Measurements from ENCODE around the gene METTL25B. TPM values are rescaled to one million over a fixed set of nuclear protein-coding genes. Genes with fewer than 3 reads are reported as not detected.
A peak's percentile ranks its signal among the peaks of the same experiment; 100 is the strongest.
"Not testable (repeated sequence)": the region's sequence is repeated elsewhere in the genome, so short reads cannot be mapped to it uniquely, and the experiment has no call there.

METTL25B gene
- total RNA-seq, 1 experiment from 2014 or later = 32.1 TPM

- peak; percentile 81 for DNase-seq (ENCODE audit: extremely low read depth, low read depth)
These were observed 18.7 kb downstream of the METTL25B start for GRCh38 chr1:156746728-156747631.

- DNase-seq (ENCODE audit: extremely low read depth, low read depth) = no peak
These were observed 19.7 kb downstream of the METTL25B start for GRCh38 chr1:156747742-156748669.

DNA sequence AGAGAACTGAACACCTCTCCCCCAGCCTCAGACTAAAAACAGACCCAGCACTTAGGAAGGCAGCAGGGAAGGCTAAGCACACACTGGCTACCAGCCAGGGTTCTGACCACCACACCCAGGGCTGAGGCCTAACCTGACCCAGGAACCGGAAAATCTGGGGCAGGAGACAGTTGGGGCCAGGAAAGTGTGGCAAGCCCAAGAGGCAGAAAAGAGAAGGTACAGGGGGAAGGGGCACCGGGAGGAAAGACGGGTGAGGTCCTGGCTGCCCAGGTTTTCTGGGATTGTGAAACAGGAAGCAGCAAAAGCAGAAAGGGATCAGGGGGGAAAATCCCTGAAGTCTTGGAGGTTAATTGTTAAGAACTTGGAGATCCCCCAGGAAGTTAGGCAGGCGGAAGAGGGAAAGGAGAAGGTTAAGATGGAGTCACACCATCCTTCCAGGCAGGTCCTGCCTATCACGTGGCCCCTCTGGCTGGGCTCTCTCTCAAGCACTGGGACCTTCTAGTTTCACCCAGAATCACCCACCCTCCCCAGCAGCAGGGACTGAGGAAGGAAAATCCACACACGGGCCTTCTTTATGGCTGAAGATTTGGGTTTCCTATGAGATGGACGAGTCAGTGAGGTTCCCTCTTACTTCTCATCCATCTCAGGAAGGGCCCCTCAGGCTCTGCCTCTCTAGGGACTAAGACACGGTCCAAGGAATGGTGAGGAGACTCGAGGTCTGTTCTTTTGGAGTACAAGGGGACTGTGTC, 20.6 kb downstream of the METTL25B start:
- no peak for DNase-seq (ENCODE audit: extremely low read depth, low read depth)

- DNase-seq (ENCODE audit: extremely low read depth, low read depth) = no peak
These were observed 21.3 kb downstream of the METTL25B start for GRCh38 chr1:156749419-156750118.

DNA sequence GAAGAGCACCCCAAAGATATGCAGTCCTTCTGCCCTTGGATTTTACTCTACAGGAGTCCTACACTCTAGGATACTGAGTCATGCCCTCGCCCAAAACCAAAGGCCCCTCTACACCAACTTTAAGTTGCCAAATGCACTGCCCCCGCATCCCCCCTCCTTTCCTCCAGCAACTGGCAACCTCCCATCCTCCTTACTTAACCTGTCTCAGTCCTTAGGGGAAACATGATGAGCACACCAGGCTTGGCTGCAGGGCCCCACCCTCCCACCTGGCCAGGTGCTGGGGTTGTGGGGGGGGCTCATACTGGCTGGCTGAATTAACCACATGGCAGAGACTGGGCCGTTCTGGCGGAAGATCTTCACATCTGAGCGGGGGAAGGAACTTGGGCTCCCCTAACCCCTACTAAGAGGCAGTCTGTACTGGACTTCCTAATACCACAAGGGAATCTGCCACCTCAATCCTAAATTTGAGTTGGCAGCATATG, 22.0 kb downstream of the METTL25B start:
- no peak for DNase-seq (ENCODE audit: extremely low read depth, low read depth)

DNA sequence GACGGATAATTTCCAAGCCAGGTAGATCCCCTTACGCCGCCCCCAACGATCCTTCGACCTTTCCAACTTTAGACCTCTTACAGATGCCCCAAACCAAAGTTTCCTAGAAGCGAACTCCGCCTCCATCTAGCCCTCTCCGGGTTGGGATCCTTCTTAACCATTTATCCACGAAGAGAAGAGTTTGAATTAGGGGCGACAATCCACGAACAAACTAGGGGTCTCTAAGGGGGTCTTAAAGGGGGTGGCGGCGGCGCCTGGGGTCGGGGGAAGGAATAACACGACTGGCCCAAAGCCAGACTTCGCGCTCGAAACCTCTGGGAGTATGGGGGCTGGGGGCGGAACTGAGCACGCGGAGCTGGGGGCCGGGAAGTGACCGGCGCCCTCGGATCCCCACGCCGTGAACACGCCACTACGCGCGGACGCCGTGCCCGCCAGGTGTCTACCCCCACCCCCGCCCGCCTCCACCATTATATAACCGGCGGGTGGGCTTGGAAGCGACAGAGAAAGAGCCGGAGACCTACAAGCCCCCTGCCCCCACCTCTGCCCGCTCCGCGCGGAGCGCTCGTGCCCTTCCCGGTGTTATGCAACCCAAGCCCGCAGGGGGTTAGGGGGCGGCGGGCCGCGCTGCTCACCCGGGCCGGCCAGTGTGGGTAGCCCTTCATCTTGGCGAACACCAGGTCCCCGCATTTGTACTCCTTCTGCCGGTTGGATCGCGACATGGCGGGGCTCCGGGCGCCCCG, 22.6 kb downstream of the METTL25B start:
- no peak for DNase-seq (ENCODE audit: extremely low read depth, low read depth)

- no peak for DNase-seq (ENCODE audit: extremely low read depth, low read depth)
These were observed 23.1 kb downstream of the METTL25B start, which contains the start of gene HDGF for GRCh38 chr1:156751451-156751756. TSS of gene HDGF (minus strand) at chr1:156751675. CDS start at chr1:156751429, 246 bp downstream.

- peak; percentile 98 for DNase-seq (ENCODE audit: extremely low read depth, low read depth)
These were observed 23.6 kb downstream of the METTL25B start for GRCh38 chr1:156751757-156752481.

GRCh38 chr1:156752843-156753482, 24.7 kb downstream of the METTL25B start:
- no peak for DNase-seq (ENCODE audit: extremely low read depth, low read depth)

DNA sequence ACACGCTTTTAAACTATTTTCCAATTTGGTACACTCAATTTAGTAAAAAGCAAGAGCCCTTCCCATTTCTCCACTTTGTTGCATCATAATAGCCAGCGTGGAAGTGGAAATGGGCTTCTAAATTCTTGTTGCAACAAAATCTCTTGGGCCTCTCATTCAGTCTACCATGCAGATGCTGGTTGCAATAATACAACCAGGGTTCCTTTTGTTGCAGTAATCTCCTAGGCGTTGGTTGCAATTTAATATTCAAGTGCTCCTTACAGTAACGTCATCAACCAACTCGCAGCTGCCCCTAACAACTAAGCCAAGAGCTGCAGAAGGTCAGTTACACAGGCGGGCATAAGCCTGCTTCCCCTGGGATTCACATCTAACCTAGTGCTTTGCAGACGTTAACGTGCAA, 25.9 kb downstream of the METTL25B start:
- DNase-seq (ENCODE audit: extremely low read depth, low read depth) = no peak

GRCh38 chr1:156755527-156755950, 27.3 kb downstream of the METTL25B start:
- no peak for DNase-seq (ENCODE audit: extremely low read depth, low read depth)

DNA sequence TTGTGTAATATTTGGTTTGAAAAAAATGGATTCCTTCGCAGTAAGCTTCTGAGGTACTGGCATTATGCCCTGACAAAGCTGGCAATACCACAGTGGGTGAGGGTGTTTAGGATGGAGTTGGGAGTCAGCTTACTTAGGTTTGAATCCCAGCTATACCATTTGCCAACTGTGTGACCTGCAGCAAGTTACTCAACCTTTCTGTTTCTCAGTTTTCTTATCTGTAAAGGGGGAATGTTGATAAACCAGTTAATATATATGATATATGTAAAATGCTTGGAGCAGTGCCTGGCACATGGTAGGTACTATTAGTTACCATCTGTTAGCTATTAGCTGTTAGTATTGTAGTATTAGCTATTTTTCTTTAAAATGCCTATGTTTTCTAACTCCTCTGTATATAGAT, 28.1 kb downstream of the METTL25B start:
- DNase-seq (ENCODE audit: extremely low read depth, low read depth) = no peak

DNA sequence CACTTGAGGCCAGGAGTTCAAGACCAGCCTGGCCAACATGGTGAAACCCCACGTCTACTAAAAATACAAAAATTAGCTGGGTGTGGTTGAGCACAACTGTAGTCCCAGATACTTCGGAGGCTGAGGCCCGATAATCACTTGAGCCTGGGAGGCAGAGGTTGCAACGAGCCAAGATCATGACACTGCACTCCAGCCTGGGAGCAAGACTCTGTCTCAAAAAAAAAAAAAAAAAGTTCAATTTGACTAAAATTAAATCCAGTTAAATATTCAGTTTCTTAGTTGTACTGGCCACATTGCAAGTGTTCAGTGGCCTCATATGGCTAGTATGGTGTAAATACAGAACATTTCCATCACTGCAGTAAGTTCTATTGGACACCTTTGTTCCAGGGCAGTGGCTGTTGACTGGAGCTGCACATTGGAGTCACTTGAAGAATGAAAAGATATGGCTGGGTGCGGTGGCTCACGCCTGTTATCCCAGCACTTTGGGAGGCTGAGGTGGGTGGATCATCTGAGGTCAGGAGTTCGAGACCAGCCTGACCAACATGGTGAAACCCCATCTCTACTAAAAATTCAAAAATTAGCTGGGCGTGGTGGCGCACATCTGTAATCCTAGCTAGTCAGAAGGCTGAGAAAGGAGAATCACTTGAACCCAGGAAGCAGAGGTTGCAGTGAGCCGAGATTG, 29.4 kb downstream of the METTL25B start:
- not testable (repeated sequence) for DNase-seq (ENCODE audit: extremely low read depth, low read depth)

DNA sequence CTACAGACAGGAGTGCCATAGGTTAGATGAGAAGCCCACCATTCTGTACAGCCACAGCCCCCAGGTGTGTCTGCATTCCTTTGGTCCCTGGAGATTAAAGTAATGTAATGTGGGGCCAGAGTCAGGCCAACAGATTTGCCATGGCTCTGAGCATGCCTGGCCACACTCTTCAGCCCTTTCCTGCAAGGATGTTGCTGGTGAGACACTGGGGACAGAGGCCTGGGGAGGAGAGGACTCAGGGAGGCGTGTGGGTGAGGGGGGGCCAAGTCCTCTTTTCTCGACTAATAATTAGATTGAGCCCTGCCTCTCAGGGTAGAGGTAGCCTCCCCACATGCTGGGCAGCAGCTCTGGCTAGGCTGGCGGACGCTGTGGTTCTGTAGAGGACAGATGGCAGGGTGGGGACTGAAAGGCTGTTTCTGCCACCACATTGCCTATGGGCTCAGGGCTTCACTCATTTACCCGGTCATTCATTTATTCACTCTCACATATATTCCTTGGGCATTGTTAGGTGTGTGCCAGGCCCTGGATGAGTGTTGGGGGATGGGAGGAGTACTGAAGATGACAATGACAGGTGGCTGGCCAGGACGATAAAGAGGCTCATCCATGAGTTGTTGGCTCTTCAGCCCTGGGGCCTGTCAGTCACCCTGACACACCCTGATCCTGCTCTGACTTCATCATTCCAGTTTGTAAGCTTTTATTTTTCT, 32.0 kb downstream of the METTL25B start:
- no peak for DNase-seq (ENCODE audit: extremely low read depth, low read depth)

- DNase-seq (ENCODE audit: extremely low read depth, low read depth) = no peak
These were observed 32.5 kb downstream of the METTL25B start for GRCh38 chr1:156760796-156761104.

- DNase-seq (ENCODE audit: extremely low read depth, low read depth) = not testable (repeated sequence)
These were observed 36.9 kb downstream of the METTL25B start for GRCh38 chr1:156765136-156765535.

- no peak for DNase-seq (ENCODE audit: extremely low read depth, low read depth)
These were observed 37.4 kb downstream of the METTL25B start for GRCh38 chr1:156765666-156766065.

Data from NCI-H460 (cell line).